Activated T-cell treated with anti-CD3 and anti-CD28 coated beads, Interleukin-2, amount 50 U/mL, for 1 hour (primary cell): Measurements from ENCODE around the gene RILPL1.
"Not testable (repeated sequence)": the region's sequence is repeated elsewhere in the genome, so short reads cannot be mapped to it uniquely, and the experiment has no call there.

Experiments
- DNase-seq: peaks from one replicate; pipeline ENCODE4 v3.0.0-alpha.2; 2020

RILPL1 gene

GRCh38 chr12:123491481-123491880 lies 42.0 kb downstream of the RILPL1 start:
- no peak for DNase-seq

- no peak for DNase-seq
These were observed 42.5 kb downstream of the RILPL1 start for GRCh38 chr12:123491056-123491455.

GRCh38 chr12:123490089-123490488 lies 43.4 kb downstream of the RILPL1 start:
- no peak for DNase-seq

- DNase-seq, result no peak
These were observed 43.9 kb downstream of the RILPL1 start for GRCh38 chr12:123489580-123489979.

- DNase-seq, result no peak
These were observed 44.8 kb downstream of the RILPL1 start for GRCh38 chr12:123488539-123489230.

- no peak for DNase-seq
These were observed 46.1 kb downstream of the RILPL1 start for GRCh38 chr12:123487428-123487827.

GRCh38 chr12:123485756-123486155 lies 47.8 kb downstream of the RILPL1 start:
- DNase-seq, result no peak

GRCh38 chr12:123483602-123484248 lies 49.8 kb downstream of the RILPL1 start:
- DNase-seq, result no peak

- DNase-seq, result no peak
These were observed 50.6 kb downstream of the RILPL1 start for GRCh38 chr12:123482876-123483275.

GRCh38 chr12:123481251-123481650 lies 52.3 kb downstream of the RILPL1 start:
- not testable (repeated sequence) for DNase-seq

- no peak for DNase-seq
These were observed 53.9 kb downstream of the RILPL1 start for GRCh38 chr12:123479442-123480180.

- no peak for DNase-seq
These were observed 54.8 kb downstream of the RILPL1 start for GRCh38 chr12:123478762-123479161.

- no peak for DNase-seq
These were observed 55.5 kb downstream of the RILPL1 start for GRCh38 chr12:123478069-123478468.

GRCh38 chr12:123475246-123475703 lies 58.2 kb downstream of the RILPL1 start:
- no peak for DNase-seq

- DNase-seq, result no peak
These were observed 58.9 kb downstream of the RILPL1 start for GRCh38 chr12:123474485-123475245.

- DNase-seq, result no peak
These were observed 61.1 kb downstream of the RILPL1 start for GRCh38 chr12:123472438-123472849.

- no peak for DNase-seq
These were observed 62.0 kb downstream of the RILPL1 start for GRCh38 chr12:123471374-123472068.

- no peak for DNase-seq
These were observed 63.5 kb downstream of the RILPL1 start for GRCh38 chr12:123469978-123470377.

- no peak for DNase-seq
These were observed 64.7 kb downstream of the RILPL1 start for GRCh38 chr12:123468786-123469185.

- no peak for DNase-seq
These were observed 68.4 kb downstream of the RILPL1 start for GRCh38 chr12:123465084-123465483.

GRCh38 chr12:123463174-123463573 lies 70.3 kb downstream of the RILPL1 start:
- not testable (repeated sequence) for DNase-seq
